Activated CD4-positive, alpha-beta T cell treated with anti-CD3 and anti-CD28 coated beads, Interleukin-2, amount 10 ng/mL, durations not matched to agents 7 days and 5 days (primary cell): ENCODE measurements around the gene SLPI. TPM values are rescaled to one million over a fixed set of nuclear protein-coding genes. Genes with fewer than 3 reads are reported as not detected.

Source experiments
- CTCF ChIA-PET: fragments of 350-600 bp; sonication (Branson Sonifier 250); formaldehyde crosslinking; loops from one replicate; lab custom pipeline; 2021; ENCODE audit warnings: antibody characterized with exemption; lab: Charles Lee
- POLR2A ChIA-PET: fragments of 350-600 bp; sonication (Branson Sonifier 250); formaldehyde crosslinking; loops from one replicate; lab custom pipeline; 2021; ENCODE audit warnings: antibody characterized with exemption; lab: Charles Lee
- DNase-seq: peaks from one replicate; pipeline ENCODE4 v3.0.0-alpha.2; 2020
- H3K27ac Mint-ChIP-seq: one replicate; pipeline ENCODE4 v1.8.0; 2021; ENCODE audit warnings: mild to moderate bottlenecking, moderate library complexity, mixed read lengths
- H3K27me3 Mint-ChIP-seq: one replicate; pipeline ENCODE4 v1.8.0; 2021; ENCODE audit warnings: mixed read lengths
- H3K36me3 Mint-ChIP-seq: one replicate; pipeline ENCODE4 v1.8.0; 2021; ENCODE audit warnings: low read depth, mixed read lengths
- H3K4me1 Mint-ChIP-seq: one replicate; pipeline ENCODE4 v1.8.0; 2021; ENCODE audit warnings: mixed read lengths
- H3K4me3 Mint-ChIP-seq: one replicate; pipeline ENCODE4 v1.8.0; 2021; ENCODE audit warnings: mild to moderate bottlenecking, moderate library complexity, mixed read lengths
- H3K9me3 Mint-ChIP-seq: one replicate; pipeline ENCODE4 v1.8.0; 2021; ENCODE audit warnings: mixed read lengths
- total RNA-seq, 2 experiments: library from RNA; stranded (reverse); gene quantifications; one replicate each; pipeline ENCODE4 v1.2.3, GENCODE V29; 2021

SLPI gene
- total RNA-seq, 2 experiments from 2014 or later, result 0.37 TPM; not detected in 1

DNA sequence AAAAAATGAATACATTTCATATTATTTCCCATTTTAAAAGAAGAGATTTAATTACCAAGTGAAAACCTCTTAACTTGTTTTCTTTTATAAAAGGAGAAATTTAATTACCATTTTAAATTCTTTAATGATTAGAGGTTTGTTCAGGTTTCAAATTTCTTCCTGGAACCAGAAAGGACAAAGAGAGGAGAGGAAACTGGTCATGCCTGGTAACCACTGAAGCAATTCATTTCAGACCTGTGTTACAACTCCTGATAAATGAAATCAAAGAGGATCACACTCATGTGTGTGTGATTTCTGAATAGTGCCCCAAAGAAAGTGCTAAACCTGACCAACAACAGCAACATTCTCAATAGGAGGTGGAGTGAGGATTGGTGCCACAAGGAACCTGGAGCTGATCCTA lies 12.6 kb upstream of the SLPI start:
- Mint-ChIP-seq H3K4me1 (no peaks in the 10 kb centered on the region), H3K36me3 (no peaks in the 10 kb centered on the region), H3K27me3 (peaks cover 55% of the 10 kb centered on the region), H3K4me3 (no peak overlapping the region), H3K9me3 (no peaks in the 10 kb centered on the region), H3K27ac (no peak overlapping the region)
- DNase-seq, result no peak
- CTCF ChIA-PET, result no interaction called here
- POLR2A ChIA-PET, result no interaction called here

DNA sequence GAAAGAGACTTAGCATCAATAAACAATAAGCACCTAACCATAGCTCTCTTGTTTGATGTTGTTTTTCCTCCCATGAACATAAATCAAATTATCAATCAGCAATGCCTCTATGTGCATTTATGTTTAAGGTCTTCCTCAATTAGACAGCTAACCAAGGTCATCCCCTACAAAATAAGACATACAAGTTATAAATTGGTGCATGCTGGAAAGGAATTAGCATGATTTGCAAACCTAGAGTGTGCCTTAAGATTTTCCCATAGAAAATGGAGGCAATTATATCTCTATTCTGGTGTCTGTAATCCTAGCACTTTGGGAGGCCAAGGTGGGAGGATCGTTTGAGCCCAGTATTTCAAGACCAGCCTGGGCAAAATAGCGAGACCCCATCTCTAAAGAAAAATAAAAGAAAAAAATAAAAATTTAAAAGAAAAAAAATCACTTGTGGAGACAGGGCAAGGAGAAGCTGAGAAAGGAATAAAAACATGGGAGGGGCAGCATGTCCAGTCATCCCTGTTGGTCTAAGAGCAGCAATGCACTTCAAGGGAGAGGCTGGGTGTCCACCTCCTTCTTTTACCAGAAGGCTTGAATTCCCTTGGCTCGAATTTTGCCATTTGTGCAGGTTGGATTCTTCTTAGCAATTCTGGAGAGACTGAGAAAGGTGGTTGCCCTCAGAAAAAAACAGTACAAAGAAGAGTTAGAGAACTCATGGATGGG lies 9.3 kb upstream of the SLPI start:
- no peaks in the 10 kb centered on the region for H3K9me3 Mint-ChIP-seq
- peaks cover 46% of the 10 kb centered on the region for H3K27me3 Mint-ChIP-seq
- H3K4me1 Mint-ChIP-seq, result no peaks in the 10 kb centered on the region
- ChIA-PET CTCF (no interaction called here), POLR2A (no interaction called here)
- H3K36me3 Mint-ChIP-seq, result no peaks in the 10 kb centered on the region
- DNase-seq, result no peak
- no peak overlapping the region for H3K4me3 Mint-ChIP-seq
- no peak overlapping the region for H3K27ac Mint-ChIP-seq

DNA sequence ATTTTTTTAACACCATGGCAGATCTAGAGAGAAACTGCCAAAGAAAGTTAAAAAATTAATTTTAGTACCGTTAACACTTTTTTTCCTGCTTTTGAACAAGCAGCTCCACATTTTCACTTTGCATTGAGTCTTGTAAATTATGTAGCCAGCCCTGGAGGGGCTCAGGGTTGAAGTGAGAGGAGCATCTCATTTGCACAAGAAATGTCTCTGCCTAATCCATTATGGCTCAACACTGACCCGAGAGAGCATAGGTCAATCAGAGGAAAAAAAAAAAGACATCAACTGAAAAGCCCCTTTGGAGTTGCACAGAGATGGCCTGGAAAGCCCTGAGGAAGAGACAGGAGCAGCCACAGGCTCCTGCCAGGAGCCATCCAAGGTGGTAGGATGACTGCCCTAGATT lies 4.3 kb upstream of the SLPI start:
- H3K4me3 Mint-ChIP-seq, result no peak overlapping the region
- H3K4me1 Mint-ChIP-seq, result no peaks in the 10 kb centered on the region
- peaks cover 17% of the 10 kb centered on the region for H3K27me3 Mint-ChIP-seq
- POLR2A ChIA-PET, result interaction anchor here (0.6 kb wide), 1 partner anchor 431 kb away, joined by 4 read pairs; no protein-coding TSS in a partner anchor
- H3K9me3 Mint-ChIP-seq, result no peaks in the 10 kb centered on the region
- DNase-seq, result no peak
- H3K36me3 Mint-ChIP-seq, result no peaks in the 10 kb centered on the region
- CTCF ChIA-PET, result interaction anchor here (1.1 to 1.2 kb wide), 2 partner anchors 13 to 35 kb away, joined by 3 to 5 read pairs; no protein-coding TSS in a partner anchor
- no peak overlapping the region for H3K27ac Mint-ChIP-seq

DNA sequence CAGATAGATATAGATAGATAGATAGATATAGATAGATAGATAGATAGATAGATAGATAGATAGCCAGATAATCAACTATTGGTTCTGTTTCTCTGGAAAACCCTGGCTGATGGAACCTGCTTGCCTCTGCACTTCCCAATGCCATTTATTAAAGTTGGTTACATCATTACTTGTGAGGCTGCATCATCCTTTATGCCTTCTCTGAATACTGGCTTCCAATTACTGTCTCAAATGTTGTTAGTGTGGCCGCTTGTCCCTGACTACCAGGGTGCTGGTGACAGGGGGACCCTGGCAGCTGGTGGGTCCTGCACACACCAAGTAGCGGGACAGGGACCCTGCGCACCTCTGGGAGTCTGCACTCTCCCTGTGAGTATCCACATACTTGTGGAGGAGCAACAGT lies 3.9 kb upstream of the SLPI start:
- Mint-ChIP-seq H3K9me3 (no peaks in the 10 kb centered on the region), H3K4me1 (no peaks in the 10 kb centered on the region), H3K27ac (no peak overlapping the region), H3K4me3 (no peak overlapping the region), H3K27me3 (peaks cover 17% of the 10 kb centered on the region), H3K36me3 (no peaks in the 10 kb centered on the region)
- POLR2A ChIA-PET, result interaction anchor here (0.6 kb wide), 1 partner anchor 431 kb away, joined by 4 read pairs; no protein-coding TSS in a partner anchor
- CTCF ChIA-PET, result interaction anchor here (1.2 kb wide), 1 partner anchor 14 kb away, joined by 3 read pairs; no protein-coding TSS in a partner anchor
- no peak for DNase-seq

DNA sequence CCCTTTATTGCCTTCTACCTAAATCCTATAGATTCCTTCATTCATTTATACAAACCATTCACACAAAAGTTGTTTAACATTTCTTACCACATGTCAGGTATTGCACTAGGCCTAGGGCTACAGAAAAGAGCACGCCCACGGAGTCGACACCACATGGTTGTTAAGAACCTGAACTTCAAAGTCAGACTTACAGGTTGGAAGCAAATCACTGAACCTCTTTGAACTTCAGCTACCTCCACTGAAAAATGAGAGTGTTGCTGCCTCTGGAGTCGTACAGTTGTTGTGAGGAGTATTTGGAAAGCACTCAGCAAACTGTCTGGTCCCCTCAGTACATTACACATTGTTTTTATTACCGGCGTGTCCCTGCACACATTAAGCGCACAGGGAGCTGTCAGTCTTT lies 3.3 kb upstream of the SLPI start:
- DNase-seq, result no peak
- Mint-ChIP-seq H3K36me3 (no peaks in the 10 kb centered on the region), H3K4me1 (no peaks in the 10 kb centered on the region), H3K4me3 (no peak overlapping the region), H3K9me3 (no peaks in the 10 kb centered on the region), H3K27ac (no peak overlapping the region), H3K27me3 (peaks cover 14% of the 10 kb centered on the region)
- POLR2A ChIA-PET, result interaction anchor here (0.5 kb wide), 1 partner anchor 251 kb away, joined by 9 read pairs; no protein-coding TSS in a partner anchor
- CTCF ChIA-PET, result interaction anchor here (1.1 to 1.2 kb wide), 2 partner anchors 14 to 52 kb away, joined by 3 to 7 read pairs; no protein-coding TSS in a partner anchor

DNA sequence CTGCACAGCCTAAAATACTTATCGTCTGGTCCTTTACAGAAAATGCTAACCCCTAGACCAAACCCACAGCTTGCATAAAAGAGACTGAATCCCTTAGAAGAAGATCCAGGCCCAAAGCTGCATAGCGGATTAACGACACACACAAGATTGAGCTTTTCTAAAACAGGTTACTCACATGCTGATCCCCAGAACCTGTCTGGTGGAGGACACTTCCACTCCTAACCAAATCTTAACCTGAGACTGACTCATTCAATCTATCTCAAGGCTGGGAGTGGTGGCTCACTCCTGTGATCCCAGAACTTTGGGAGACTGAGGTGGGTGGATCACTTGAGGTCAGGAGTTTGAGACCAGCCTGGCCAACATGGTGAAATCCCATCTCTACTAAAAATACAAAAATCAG lies 2.8 kb upstream of the SLPI start:
- no peak for DNase-seq
- Mint-ChIP-seq H3K9me3 (no peaks in the 10 kb centered on the region), H3K36me3 (no peaks in the 10 kb centered on the region), H3K27me3 (peaks cover 14% of the 10 kb centered on the region), H3K27ac (no peak overlapping the region), H3K4me1 (no peaks in the 10 kb centered on the region), H3K4me3 (no peak overlapping the region)
- CTCF ChIA-PET, result interaction anchor here (1.1 kb wide), 1 partner anchor 52 kb away, joined by 7 read pairs; no protein-coding TSS in a partner anchor
- POLR2A ChIA-PET, result no interaction called here

DNA sequence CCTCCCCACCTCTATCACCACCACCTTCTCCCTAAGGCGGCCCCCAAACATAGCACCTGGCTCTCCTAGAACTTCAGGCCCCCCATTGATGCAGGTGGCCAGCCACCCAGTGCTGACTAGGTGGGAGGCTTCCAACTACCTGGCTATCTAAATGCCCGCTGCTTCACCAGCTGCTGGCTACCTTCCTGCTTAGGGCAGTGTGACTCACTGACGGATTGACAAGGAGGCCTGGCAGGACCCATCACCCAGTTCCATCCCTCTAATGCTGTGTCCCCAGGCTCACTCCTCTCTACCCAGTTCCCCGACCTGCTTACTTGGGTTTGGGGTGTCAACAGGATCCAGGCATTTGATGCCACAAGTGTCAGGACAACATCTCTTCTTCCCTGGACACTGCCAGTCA lies 1.1 kb downstream of the SLPI start:
- no peaks in the 10 kb centered on the region for H3K4me1 Mint-ChIP-seq
- no peaks in the 10 kb centered on the region for H3K36me3 Mint-ChIP-seq
- peaks cover 43% of the 10 kb centered on the region for H3K27me3 Mint-ChIP-seq
- ChIA-PET CTCF (no interaction called here), POLR2A (no interaction called here)
- H3K27ac Mint-ChIP-seq, result no peak overlapping the region
- DNase-seq, result no peak
- no peaks in the 10 kb centered on the region for H3K9me3 Mint-ChIP-seq
- H3K4me3 Mint-ChIP-seq, result no peak overlapping the region

DNA sequence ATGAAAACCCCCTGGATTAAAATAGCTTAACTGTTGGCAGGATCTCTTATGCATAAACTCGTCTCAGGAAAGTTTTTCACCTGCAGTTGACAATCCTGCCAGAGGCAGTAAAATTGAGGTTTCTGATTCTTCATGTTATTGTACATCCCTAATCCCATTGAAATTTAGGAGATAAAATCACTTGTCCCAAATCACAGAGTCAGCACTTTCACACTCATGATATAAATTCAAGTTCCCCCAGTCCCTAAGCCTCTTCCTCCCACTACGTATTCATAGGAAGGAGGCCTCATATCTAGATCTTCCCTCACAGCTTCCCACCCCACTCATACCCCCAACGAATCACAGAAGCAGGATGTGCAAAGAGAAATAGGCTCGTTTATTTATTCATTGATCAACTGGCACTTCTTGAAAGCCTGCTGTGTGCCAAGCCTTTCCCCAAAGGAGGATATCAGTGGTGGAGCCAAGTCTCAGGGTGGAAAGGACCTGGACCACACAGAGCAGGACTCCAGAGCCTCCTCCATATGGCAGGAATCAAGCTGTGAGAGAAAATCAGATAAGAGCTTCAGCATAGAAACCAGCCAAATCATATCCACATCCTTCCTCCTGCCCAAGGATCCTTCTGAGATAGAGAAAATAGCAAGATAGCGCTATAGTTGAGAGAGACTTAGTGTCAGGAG lies 2.3 kb downstream of the SLPI start:
- POLR2A ChIA-PET, result no interaction called here
- Mint-ChIP-seq H3K27me3 (peaks cover 53% of the 10 kb centered on the region), H3K4me3 (no peak overlapping the region), H3K4me1 (no peaks in the 10 kb centered on the region), H3K36me3 (no peaks in the 10 kb centered on the region), H3K9me3 (no peaks in the 10 kb centered on the region), H3K27ac (no peak overlapping the region)
- CTCF ChIA-PET, result no interaction called here
- DNase-seq, result no peak

DNA sequence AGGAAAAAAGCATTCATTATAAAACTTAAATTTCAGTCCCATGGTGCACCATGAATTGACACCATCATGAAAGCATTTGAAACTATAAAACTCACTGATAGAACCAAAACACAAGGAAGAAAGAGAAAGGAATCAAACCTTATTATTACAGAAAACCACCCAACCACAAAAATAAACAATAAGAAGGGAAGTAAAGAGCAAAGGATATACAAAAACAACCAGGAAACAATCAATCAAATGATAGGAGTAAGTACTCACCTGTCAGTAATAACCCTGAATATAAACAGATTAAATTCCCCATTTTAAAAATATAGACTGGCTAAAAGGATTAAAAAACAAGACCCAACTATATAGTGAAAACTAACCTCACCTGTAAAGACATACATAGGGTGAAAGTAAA lies 5.8 kb downstream of the SLPI start:
- ChIA-PET CTCF (no interaction called here), POLR2A (no interaction called here)
- Mint-ChIP-seq H3K27ac (no peak overlapping the region), H3K27me3 (peaks cover 75% of the 10 kb centered on the region), H3K36me3 (no peaks in the 10 kb centered on the region), H3K4me1 (no peaks in the 10 kb centered on the region), H3K9me3 (no peaks in the 10 kb centered on the region), H3K4me3 (no peak overlapping the region)
- no peak for DNase-seq

DNA sequence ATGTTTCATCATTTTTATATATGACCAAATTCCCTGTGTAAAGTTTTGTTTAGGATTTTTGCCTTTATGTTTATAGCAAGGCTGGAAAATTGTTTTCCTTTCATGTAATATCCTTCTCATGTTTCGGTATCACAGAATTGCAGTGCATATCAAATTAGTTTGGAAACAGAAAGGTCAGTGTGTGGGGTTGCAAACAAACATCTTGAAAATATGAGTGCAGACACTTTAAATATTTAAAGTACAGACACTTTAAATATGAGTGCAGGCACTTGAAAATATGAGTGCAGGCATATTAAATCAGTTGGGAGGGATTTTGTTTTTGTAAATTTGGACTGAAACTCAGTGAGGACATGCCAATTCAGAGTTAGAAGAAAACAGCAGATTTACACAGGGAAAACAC lies 6.5 kb downstream of the SLPI start:
- H3K36me3 Mint-ChIP-seq, result no peaks in the 10 kb centered on the region
- no peaks in the 10 kb centered on the region for H3K9me3 Mint-ChIP-seq
- ChIA-PET CTCF (no interaction called here), POLR2A (no interaction called here)
- H3K27me3 Mint-ChIP-seq, result peaks cover 83% of the 10 kb centered on the region
- no peak overlapping the region for H3K27ac Mint-ChIP-seq
- DNase-seq, result no peak
- no peaks in the 10 kb centered on the region for H3K4me1 Mint-ChIP-seq
- no peak overlapping the region for H3K4me3 Mint-ChIP-seq

DNA sequence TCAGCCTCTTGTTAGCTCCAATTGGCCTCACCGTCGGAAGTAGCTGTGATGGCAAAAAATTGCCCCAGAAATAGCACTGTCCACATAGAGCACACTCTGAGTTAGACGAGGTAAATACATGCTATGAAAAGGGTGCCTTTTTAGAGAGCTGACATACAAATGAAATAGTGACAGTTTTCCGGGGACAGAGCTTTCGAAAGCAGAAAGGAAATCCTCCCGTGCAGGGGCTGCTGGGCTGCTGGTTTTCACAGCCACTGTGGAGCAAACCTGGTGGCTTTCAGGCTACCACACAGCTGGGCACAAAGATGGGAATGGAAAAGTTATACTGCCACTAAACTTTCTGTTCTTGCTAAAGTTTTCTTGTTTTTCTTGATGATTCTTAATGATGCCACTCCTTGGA lies 8.3 kb downstream of the SLPI start:
- H3K27me3 Mint-ChIP-seq, result peaks cover 78% of the 10 kb centered on the region
- H3K9me3 Mint-ChIP-seq, result no peaks in the 10 kb centered on the region
- ChIA-PET POLR2A (no interaction called here), CTCF (interaction anchor here (1.7 kb wide), 1 partner anchor 48 kb away, joined by 5 read pairs; no protein-coding TSS in a partner anchor)
- no peaks in the 10 kb centered on the region for H3K4me1 Mint-ChIP-seq
- DNase-seq, result no peak
- no peak overlapping the region for H3K27ac Mint-ChIP-seq
- H3K36me3 Mint-ChIP-seq, result no peaks in the 10 kb centered on the region
- H3K4me3 Mint-ChIP-seq, result no peak overlapping the region

DNA sequence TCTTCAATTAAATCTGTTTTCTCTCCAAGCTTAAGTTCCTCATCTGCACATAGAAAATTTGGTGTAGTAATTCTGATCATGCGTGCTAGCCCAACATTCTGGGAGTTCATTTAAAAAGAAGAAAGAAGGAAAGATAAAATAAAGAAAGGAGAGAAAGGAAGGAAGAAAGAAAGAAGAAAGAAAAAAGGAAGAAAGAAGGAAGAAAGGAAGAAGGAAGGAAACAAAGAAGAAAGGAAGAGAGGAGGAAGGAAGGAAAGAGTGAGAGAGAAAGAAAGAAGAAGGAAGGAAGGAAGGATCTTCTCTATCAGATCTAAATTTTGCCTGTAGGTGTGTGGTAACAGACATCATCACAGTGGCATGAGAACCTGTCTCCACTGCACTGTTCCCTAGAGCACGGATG lies 16.2 kb downstream of the SLPI start:
- no peak for DNase-seq
- Mint-ChIP-seq H3K9me3 (no peaks in the 10 kb centered on the region), H3K27me3 (peaks cover 40% of the 10 kb centered on the region), H3K4me1 (no peaks in the 10 kb centered on the region), H3K4me3 (no peak overlapping the region), H3K36me3 (no peaks in the 10 kb centered on the region), H3K27ac (no peak overlapping the region)
- ChIA-PET POLR2A (no interaction called here), CTCF (no interaction called here)

DNA sequence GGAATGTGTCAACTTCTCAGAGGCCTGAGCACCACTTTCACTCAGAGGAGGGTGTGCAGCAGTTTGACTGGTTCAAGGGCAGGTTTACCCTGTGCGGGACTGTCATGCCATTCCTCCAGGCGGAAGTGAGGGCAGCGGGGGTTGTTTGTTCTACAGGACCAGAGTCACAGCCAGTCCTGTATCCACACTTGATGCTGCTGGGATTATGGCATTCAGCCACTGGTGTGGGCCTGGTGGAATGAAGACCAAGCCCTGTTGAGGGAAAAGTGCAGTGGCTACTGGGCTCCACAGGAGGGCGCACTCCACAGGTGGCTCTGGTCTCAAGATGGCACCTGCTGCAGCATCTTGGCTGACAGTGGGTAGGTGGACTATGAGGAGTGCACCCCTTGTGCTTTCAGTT lies 18.4 kb downstream of the SLPI start:
- CTCF ChIA-PET, result no interaction called here
- Mint-ChIP-seq H3K9me3 (no peaks in the 10 kb centered on the region), H3K36me3 (no peaks in the 10 kb centered on the region), H3K4me1 (no peaks in the 10 kb centered on the region), H3K27me3 (peaks cover 32% of the 10 kb centered on the region), H3K4me3 (no peak overlapping the region), H3K27ac (no peak overlapping the region)
- POLR2A ChIA-PET, result no interaction called here
- no peak for DNase-seq
